WTC11 (cell line): Measurements from ENCODE around the gene ANKRD53. TPM values are rescaled to one million over a fixed set of nuclear protein-coding genes. Genes with fewer than 3 reads are reported as not detected.

ENCODE experiments used
- ATAC-seq: fragments of 200-7000 bp; cut with Tn5 transposase; 2 replicates; pipeline ENCODE4 v1.10.0; 2021; ENCODE audit warnings: mild to moderate bottlenecking, moderate library complexity
- CTCF ChIA-PET: fragments of 300-600 bp; sonication (Branson Sonifier 250); formaldehyde crosslinking; loops from one replicate; lab custom pipeline; 2021; ENCODE audit warnings: antibody characterized with exemption; lab: Charles Lee
- POLR2A ChIA-PET: fragments of 350-600 bp; sonication (Branson Sonifier 250); formaldehyde crosslinking; loops from one replicate; lab custom pipeline; 2021; ENCODE audit warnings: antibody characterized with exemption; lab: Charles Lee
- DNase-seq: peaks from one replicate; pipeline ENCODE4 v3.0.0; 2021; ENCODE audit warnings: low spot score
- H3K27ac Mint-ChIP-seq: 2 replicates; pipeline ENCODE4 v1.8.0; 2021; ENCODE audit warnings: mixed read lengths
- H3K27me3 Mint-ChIP-seq: 2 replicates; pipeline ENCODE4 v1.8.0; 2021; ENCODE audit warnings: low read depth, mild to moderate bottlenecking, moderate library complexity, mixed read lengths
- H3K36me3 Mint-ChIP-seq: 2 replicates; pipeline ENCODE4 v1.8.0; 2021; ENCODE audit warnings: mixed read lengths
- H3K4me1 Mint-ChIP-seq: 2 replicates; pipeline ENCODE4 v1.8.0; 2022; ENCODE audit warnings: mixed read lengths
- H3K4me3 Mint-ChIP-seq: 2 replicates; pipeline ENCODE4 v1.8.0; 2021; ENCODE audit warnings: mild to moderate bottlenecking, moderate library complexity, mixed read lengths
- H3K9me3 Mint-ChIP-seq: 2 replicates; pipeline ENCODE4 v1.8.0; 2021; ENCODE audit warnings: mixed read lengths
- ATF6 ChIP-seq: sonication (generic); formaldehyde crosslinking; IDR thresholded peaks from 2 replicates; pipeline ENCODE4 v1.8.1; 2023; ENCODE audit warnings: mild to moderate bottlenecking, missing genetic modification reagents
- CREM ChIP-seq: sonication (generic); formaldehyde crosslinking; IDR thresholded peaks from 2 replicates; pipeline ENCODE4 v1.8.1; 2022; ENCODE audit warnings: mild to moderate bottlenecking, missing genetic modification reagents, moderate library complexity
- EMX1 ChIP-seq: fragments of 250-450 bp; sonication (Bioruptor Pico); IDR thresholded peaks from 2 replicates; pipeline ENCODE4 v1.8.0; 2021; ENCODE audit warnings: mild to moderate bottlenecking
- FOXP1 ChIP-seq: sonication (generic); formaldehyde crosslinking; IDR thresholded peaks from 2 replicates; pipeline ENCODE4 v1.8.0; 2022; ENCODE audit warnings: missing genetic modification reagents, mild to moderate bottlenecking, moderate library complexity, borderline replicate concordance
- GRHL2 ChIP-seq: fragments of 250-450 bp; sonication (Bioruptor Pico); IDR thresholded peaks from 2 replicates; pipeline ENCODE4 v1.8.0; 2022; ENCODE audit warnings: mild to moderate bottlenecking, moderate library complexity; ENCODE audit not compliant: insufficient replicate concordance, severe bottlenecking
- MXD4 ChIP-seq: fragments of 250-450 bp; sonication (Bioruptor Pico); IDR thresholded peaks from 2 replicates; pipeline ENCODE4 v1.8.0; 2021; ENCODE audit warnings: mild to moderate bottlenecking, moderate library complexity, borderline replicate concordance
- SMAD4 ChIP-seq: sonication (generic); formaldehyde crosslinking; IDR thresholded peaks from 2 replicates; pipeline ENCODE4 v1.8.0; 2022; ENCODE audit warnings: mild to moderate bottlenecking, missing genetic modification reagents
- TEAD1 ChIP-seq: sonication (generic); formaldehyde crosslinking; IDR thresholded peaks from 2 replicates; pipeline ENCODE4 v1.8.0; 2022; ENCODE audit warnings: mild to moderate bottlenecking, missing genetic modification reagents
- ZNF121 ChIP-seq: sonication (generic); formaldehyde crosslinking; IDR thresholded peaks from 2 replicates; pipeline ENCODE4 v1.8.0; 2023; ENCODE audit warnings: missing genetic modification reagents
- ZNF232 ChIP-seq: sonication (generic); formaldehyde crosslinking; IDR thresholded peaks from 2 replicates; pipeline ENCODE4 v1.8.0; 2022; ENCODE audit warnings: mild to moderate bottlenecking, missing genetic modification reagents
- total RNA-seq: library from RNA; stranded (reverse); gene quantifications from 3 replicates; pipeline ENCODE4 v1.2.3, GENCODE V29; 2021
- TF ChIP-seq, protein P1 (sequence below): sonication (generic); formaldehyde crosslinking; conservative IDR thresholded peaks from 2 replicates; pipeline ENCODE4 v1.8.1; 2023; ENCODE audit warnings: mild to moderate bottlenecking, low read depth, missing genetic modification reagents, moderate library complexity
- TF ChIP-seq, protein P2 (sequence below): fragments of 200-600 bp; IDR thresholded peaks from 2 replicates; pipeline ENCODE4 v1.8.0; 2022; ENCODE audit warnings: antibody characterized with exemption
- TF ChIP-seq, protein P3 (sequence below): sonication (generic); formaldehyde crosslinking; IDR thresholded peaks from 2 replicates; pipeline ENCODE4 v1.8.0; 2022; ENCODE audit warnings: missing genetic modification reagents
- TF ChIP-seq, protein P4 (sequence below): fragments of 250-450 bp; sonication (Bioruptor Pico); IDR thresholded peaks from 2 replicates; pipeline ENCODE4 v1.9.0; 2021; ENCODE audit warnings: mild to moderate bottlenecking

The ANKRD53 gene
- total RNA-seq, 1 experiment from 2014 or later, result 0.81 TPM

DNA sequence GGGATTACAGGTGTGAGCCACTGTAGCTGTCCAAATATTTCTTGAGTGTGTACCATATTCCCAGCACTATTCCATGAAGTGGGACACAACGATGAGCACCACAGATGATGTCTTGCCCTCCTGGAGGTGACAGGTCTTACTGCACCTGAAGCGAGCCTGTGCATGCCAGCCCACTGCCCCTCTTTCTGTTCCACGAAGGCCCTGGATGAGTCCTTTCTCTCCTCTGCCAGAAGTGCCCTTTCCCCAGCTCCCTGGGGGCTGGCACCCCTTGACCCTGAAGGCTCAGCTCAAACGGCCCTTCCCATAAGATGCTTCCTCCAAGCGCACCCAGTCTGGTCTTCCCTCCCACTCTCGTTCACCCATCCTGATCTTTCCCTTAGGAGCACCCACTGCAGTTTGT lies 37.2 kb upstream of the ANKRD53 start:
- POLR2A ChIA-PET, result interaction anchor here (0.7 kb wide), 1 partner anchor 151 kb away, joined by 7 read pairs; the partner anchor contains the start of gene FIGLA
- no peak for DNase-seq
- peaks cover 76% of the 10 kb centered on the region for H3K27me3 Mint-ChIP-seq

DNA sequence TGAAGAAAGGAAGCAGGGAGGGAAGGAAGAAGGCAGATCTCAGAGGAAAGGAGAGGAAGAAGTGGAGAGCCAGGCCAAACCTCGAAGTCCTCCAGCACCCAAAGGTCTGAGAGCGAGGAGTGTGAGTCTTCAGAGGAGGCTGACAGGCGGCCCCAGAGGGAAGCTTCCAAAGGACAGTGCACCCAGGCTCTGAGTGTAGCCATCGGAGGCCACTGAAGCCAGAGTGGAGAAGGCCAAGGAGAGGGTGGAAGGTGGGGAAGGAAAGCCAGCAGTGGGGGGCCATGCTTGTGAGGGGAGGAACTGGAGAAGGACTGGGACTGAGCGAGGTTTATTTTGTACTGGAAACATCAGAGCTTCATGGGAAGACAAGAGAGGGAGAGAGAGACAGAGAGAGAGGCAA lies 36.7 kb upstream of the ANKRD53 start:
- DNase-seq (no peak), ATAC-seq (no peak)
- no peaks in the 10 kb centered on the region for H3K36me3 Mint-ChIP-seq
- TF ChIP-seq EMX1 (CRISPR knock-in tag) (no peak), TEAD1 (CRISPR knock-in tag) (no peak), GRHL2 (CRISPR knock-in tag) (no peak), ZNF121 (CRISPR knock-in tag) (no peak), SMAD4 (CRISPR knock-in tag) (no peak), MXD4 (CRISPR knock-in tag) (no peak), FOXP1 (CRISPR knock-in tag) (no peak), ATF6 (no peak)
- TF ChIP-seq, protein P1, sequence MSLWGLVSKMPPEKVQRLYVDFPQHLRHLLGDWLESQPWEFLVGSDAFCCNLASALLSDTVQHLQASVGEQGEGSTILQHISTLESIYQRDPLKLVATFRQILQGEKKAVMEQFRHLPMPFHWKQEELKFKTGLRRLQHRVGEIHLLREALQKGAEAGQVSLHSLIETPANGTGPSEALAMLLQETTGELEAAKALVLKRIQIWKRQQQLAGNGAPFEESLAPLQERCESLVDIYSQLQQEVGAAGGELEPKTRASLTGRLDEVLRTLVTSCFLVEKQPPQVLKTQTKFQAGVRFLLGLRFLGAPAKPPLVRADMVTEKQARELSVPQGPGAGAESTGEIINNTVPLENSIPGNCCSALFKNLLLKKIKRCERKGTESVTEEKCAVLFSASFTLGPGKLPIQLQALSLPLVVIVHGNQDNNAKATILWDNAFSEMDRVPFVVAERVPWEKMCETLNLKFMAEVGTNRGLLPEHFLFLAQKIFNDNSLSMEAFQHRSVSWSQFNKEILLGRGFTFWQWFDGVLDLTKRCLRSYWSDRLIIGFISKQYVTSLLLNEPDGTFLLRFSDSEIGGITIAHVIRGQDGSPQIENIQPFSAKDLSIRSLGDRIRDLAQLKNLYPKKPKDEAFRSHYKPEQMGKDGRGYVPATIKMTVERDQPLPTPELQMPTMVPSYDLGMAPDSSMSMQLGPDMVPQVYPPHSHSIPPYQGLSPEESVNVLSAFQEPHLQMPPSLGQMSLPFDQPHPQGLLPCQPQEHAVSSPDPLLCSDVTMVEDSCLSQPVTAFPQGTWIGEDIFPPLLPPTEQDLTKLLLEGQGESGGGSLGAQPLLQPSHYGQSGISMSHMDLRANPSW (CRISPR knock-in tag), result no peak
- TF ChIP-seq, protein P2, sequence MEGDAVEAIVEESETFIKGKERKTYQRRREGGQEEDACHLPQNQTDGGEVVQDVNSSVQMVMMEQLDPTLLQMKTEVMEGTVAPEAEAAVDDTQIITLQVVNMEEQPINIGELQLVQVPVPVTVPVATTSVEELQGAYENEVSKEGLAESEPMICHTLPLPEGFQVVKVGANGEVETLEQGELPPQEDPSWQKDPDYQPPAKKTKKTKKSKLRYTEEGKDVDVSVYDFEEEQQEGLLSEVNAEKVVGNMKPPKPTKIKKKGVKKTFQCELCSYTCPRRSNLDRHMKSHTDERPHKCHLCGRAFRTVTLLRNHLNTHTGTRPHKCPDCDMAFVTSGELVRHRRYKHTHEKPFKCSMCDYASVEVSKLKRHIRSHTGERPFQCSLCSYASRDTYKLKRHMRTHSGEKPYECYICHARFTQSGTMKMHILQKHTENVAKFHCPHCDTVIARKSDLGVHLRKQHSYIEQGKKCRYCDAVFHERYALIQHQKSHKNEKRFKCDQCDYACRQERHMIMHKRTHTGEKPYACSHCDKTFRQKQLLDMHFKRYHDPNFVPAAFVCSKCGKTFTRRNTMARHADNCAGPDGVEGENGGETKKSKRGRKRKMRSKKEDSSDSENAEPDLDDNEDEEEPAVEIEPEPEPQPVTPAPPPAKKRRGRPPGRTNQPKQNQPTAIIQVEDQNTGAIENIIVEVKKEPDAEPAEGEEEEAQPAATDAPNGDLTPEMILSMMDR, result no peak
- POLR2A ChIA-PET, result no interaction called here
- H3K4me3 Mint-ChIP-seq, result no peak overlapping the region
- no peak overlapping the region for H3K27ac Mint-ChIP-seq
- peaks cover 74% of the 10 kb centered on the region for H3K27me3 Mint-ChIP-seq
- H3K4me1 Mint-ChIP-seq, result peaks cover 28% of the 10 kb centered on the region
- CTCF ChIA-PET, result interaction anchor here (1.5 to 8.0 kb wide), 3 partner anchors 22 to 77 kb away, joined by 4 to 159 read pairs (median 7); no protein-coding TSS in a partner anchor
- no peaks in the 10 kb centered on the region for H3K9me3 Mint-ChIP-seq

More for the DNA sequence above, 37.2 kb upstream of the ANKRD53 start:
- CTCF ChIA-PET, result interaction anchor here (8.0 kb wide), 1 partner anchor 22 kb away, joined by 159 read pairs; no protein-coding TSS in a partner anchor
- H3K27ac Mint-ChIP-seq, result no peak overlapping the region
- no peaks in the 10 kb centered on the region for H3K36me3 Mint-ChIP-seq
- no peak for ATAC-seq
- peaks cover 31% of the 10 kb centered on the region for H3K4me1 Mint-ChIP-seq
- no peaks in the 10 kb centered on the region for H3K9me3 Mint-ChIP-seq
- no peak overlapping the region for H3K4me3 Mint-ChIP-seq
- TF ChIP-seq CREM (no peak), ZNF232 (CRISPR knock-in tag) (no peak)
- TF ChIP-seq, protein P3, sequence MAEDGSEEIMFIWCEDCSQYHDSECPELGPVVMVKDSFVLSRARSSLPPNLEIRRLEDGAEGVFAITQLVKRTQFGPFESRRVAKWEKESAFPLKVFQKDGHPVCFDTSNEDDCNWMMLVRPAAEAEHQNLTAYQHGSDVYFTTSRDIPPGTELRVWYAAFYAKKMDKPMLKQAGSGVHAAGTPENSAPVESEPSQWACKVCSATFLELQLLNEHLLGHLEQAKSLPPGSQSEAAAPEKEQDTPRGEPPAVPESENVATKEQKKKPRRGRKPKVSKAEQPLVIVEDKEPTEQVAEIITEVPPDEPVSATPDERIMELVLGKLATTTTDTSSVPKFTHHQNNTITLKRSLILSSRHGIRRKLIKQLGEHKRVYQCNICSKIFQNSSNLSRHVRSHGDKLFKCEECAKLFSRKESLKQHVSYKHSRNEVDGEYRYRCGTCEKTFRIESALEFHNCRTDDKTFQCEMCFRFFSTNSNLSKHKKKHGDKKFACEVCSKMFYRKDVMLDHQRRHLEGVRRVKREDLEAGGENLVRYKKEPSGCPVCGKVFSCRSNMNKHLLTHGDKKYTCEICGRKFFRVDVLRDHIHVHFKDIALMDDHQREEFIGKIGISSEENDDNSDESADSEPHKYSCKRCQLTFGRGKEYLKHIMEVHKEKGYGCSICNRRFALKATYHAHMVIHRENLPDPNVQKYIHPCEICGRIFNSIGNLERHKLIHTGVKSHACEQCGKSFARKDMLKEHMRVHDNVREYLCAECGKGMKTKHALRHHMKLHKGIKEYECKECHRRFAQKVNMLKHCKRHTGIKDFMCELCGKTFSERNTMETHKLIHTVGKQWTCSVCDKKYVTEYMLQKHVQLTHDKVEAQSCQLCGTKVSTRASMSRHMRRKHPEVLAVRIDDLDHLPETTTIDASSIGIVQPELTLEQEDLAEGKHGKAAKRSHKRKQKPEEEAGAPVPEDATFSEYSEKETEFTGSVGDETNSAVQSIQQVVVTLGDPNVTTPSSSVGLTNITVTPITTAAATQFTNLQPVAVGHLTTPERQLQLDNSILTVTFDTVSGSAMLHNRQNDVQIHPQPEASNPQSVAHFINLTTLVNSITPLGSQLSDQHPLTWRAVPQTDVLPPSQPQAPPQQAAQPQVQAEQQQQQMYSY, result no peak
- TF ChIP-seq, protein P4, sequence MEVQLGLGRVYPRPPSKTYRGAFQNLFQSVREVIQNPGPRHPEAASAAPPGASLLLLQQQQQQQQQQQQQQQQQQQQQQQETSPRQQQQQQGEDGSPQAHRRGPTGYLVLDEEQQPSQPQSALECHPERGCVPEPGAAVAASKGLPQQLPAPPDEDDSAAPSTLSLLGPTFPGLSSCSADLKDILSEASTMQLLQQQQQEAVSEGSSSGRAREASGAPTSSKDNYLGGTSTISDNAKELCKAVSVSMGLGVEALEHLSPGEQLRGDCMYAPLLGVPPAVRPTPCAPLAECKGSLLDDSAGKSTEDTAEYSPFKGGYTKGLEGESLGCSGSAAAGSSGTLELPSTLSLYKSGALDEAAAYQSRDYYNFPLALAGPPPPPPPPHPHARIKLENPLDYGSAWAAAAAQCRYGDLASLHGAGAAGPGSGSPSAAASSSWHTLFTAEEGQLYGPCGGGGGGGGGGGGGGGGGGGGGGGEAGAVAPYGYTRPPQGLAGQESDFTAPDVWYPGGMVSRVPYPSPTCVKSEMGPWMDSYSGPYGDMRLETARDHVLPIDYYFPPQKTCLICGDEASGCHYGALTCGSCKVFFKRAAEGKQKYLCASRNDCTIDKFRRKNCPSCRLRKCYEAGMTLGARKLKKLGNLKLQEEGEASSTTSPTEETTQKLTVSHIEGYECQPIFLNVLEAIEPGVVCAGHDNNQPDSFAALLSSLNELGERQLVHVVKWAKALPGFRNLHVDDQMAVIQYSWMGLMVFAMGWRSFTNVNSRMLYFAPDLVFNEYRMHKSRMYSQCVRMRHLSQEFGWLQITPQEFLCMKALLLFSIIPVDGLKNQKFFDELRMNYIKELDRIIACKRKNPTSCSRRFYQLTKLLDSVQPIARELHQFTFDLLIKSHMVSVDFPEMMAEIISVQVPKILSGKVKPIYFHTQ, result no peak
